ENCODE data around the gene KRTAP10-2.
"Not testable (repeated sequence)": the region's sequence is repeated elsewhere in the genome, so short reads cannot be mapped to it uniquely, and the experiment has no call there.

The KRTAP10-2 gene

DNA sequence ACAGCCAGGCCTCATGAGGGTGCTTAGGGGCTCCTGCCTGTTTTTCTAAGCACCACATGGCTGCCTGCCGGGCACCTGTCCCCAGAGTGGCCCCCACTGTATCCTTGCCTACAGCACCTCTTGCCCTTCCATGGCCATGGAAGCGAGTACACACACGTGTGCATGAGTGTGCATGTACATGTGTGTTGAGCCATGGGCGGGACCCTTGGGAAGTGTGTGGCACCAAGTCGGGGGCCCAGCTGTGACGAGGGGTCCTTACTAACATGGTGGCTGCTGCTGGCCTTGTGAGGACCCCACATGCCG, 37.1 kb downstream of the KRTAP10-2 start:
- DNase-seq (ENCODE audit: low spot score): no peak

DNA sequence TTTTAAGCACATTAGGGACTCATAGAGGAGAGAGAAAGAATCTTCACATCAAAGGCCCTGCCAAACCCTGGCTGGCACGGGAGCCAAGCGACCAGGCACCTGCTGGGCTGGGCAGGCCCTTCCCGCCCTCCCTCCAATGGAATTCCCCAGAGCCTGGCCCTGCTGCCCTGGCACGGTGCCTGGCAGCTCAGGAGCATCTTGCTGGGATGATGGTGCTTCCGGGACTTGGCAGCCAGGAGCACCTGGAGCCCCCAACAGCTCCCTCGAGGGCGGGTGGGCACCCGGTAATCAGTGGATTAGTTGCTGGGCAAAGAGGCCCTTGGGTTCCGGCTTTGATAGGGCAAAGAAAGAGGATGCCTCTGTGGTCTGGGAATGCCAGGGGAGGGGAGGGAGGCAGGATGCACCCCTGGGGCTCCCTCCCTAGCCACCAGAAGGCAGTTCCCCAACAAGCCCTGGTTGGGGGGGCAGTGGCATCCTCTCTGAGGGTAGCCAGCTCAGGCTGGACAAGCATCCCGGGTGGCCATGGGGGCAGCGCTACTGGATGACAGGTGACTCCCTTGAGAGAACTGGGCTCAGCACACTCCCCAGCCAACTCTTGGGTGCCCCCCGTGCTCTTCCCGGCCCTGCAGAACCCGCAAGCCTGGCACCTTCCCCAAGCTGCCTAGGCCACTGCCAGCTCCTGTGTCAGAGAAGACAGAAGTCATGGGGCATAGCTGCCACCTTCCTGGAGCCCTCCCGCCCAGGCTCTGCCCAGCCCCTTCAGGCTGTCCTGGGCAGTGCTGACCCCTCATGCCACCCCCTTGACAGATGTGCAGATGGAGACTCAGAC, 37.7 kb downstream of the KRTAP10-2 start:
- no peak for DNase-seq (ENCODE audit: low spot score)

GRCh38 chr21:44512496-44513388, 38.6 kb downstream of the KRTAP10-2 start:
- no peak for DNase-seq (ENCODE audit: low spot score)

DNA sequence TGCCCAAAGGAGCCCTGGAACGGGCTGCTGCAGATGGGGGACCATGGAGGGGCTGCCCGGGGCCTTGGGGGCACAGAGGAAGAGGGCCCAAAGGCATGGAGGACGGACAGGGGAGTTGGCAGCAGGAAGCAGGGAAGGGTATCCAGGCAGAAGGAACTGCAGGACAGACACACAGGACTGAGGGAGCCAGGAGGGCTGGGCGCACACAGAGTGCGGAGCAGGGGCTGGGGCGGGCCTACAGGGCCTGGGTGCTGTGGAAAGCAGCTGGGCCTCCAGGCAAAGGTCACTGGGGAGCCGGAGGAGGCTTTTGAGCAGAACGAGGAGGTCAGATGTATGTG, 39.4 kb downstream of the KRTAP10-2 start:
- DNase-seq (ENCODE audit: low spot score): no peak

DNA sequence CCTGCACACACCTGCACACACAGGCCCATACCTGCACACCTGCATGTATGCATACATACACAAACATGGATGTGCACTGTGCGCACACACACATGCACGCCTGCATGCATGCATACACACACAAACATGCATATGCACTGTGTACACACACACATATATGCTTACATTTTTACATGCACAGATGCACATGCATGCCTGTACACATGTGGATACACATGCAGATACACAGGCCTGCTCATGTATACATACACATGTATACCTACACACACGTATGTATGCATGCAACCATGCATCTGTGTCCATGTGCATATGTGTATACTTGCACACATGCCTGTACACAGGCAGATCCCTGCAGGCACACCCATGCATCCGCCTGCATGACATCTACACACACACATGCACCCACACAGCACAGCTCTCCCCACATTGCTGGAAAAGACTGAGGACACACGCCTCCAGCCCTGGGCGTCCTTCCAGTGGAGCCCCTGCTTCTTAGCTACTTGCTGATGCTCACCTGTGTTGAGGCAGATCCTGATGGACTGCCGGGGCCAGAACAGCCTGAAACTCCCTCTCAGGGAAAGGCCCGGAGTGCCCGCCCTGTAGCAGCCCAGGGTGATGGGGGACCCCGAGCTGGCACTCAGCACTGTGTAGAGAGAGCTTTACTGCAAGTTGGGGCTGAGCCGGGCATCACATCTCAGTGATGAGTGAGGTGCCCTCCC, 39.9 kb downstream of the KRTAP10-2 start:
- DNase-seq (ENCODE audit: low spot score): no peak

DNA sequence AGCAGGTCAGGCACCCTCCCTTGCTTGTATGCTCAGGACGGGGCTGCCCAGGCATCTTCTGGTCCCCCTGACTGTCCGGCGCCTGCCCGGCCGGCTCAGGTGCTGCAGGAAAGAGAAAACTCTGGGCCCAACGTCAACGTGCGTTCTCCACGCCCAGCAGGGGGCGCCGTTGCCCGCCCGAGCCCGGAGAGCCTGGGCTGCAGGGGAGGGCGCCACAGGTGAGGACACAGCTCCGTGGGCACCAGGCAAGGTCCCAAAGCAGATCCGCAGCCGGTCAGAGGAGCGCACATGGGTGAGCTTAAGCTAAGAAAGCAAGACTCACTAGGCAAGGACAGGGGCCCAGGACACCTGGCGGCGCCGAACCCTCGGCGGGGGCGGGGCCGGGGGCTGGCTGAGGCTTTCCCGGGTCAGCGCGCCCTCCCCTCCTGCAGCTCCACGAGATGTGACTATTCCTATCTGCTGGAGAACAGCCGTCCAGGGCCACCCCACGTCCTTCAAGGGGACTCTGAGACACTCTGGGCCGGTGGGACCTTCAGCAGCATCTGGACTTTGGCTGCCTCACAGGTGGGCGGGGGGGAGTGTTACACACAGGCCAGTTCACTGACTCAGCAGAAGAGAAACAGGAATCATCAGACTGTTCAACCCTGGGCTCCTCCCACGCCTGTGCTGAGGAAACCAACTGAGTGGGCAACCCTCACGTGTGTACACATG, 40.6 kb downstream of the KRTAP10-2 start:
- DNase-seq (ENCODE audit: low spot score): peak; percentile 59

GRCh38 chr21:44510109-44510507, 41.2 kb downstream of the KRTAP10-2 start:
- DNase-seq (ENCODE audit: low spot score): no peak

- no peak for DNase-seq (ENCODE audit: low spot score)
Measured at GRCh38 chr21:44509539-44509938, 41.8 kb downstream of the KRTAP10-2 start.

DNA sequence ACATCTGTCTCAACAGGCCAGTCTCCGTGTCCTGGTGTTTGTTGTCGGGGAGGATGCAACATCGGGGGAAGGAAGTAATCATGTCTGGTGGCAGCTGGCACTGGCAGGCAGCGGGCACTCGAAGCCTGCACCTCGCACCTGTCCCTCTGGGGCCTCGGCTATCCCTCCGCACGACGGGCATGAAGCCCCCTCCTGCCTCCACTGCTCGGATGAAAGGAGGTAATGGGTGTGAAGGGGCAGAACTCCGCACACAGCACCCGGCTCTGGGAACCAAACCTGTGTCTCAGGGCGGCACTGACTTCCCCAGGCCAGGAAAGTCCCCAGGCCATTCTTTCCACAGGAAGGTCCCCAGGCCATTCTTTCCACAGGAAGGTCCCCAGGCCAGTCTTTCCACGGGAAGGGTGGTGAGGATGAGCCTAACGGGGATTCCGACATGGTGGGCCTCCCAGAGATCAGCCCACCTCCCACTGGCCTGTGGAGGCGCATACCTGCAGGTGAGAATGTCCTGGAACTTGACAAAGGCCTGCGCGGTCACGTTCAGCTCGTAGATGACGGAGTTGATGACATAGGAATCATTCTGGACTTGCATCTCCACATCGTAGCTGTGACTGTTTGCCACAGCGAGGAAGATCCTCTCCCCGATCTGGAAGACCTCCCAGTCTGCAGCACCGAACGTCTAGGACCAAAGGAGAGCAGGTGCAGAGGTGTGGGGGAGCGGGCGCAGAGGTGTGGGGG, 42.4 kb downstream of the KRTAP10-2 start:
- no peak for DNase-seq (ENCODE audit: low spot score)

- DNase-seq (ENCODE audit: low spot score): no peak
Measured at GRCh38 chr21:44508426-44508710, 42.9 kb downstream of the KRTAP10-2 start.

- DNase-seq (ENCODE audit: low spot score): no peak
Measured at GRCh38 chr21:44507673-44508425, 43.5 kb downstream of the KRTAP10-2 start.

- DNase-seq (ENCODE audit: low spot score): no peak
Measured at GRCh38 chr21:44506279-44507255, 44.7 kb downstream of the KRTAP10-2 start.

GRCh38 chr21:44505673-44506278, 45.5 kb downstream of the KRTAP10-2 start:
- no peak for DNase-seq (ENCODE audit: low spot score)

DNA sequence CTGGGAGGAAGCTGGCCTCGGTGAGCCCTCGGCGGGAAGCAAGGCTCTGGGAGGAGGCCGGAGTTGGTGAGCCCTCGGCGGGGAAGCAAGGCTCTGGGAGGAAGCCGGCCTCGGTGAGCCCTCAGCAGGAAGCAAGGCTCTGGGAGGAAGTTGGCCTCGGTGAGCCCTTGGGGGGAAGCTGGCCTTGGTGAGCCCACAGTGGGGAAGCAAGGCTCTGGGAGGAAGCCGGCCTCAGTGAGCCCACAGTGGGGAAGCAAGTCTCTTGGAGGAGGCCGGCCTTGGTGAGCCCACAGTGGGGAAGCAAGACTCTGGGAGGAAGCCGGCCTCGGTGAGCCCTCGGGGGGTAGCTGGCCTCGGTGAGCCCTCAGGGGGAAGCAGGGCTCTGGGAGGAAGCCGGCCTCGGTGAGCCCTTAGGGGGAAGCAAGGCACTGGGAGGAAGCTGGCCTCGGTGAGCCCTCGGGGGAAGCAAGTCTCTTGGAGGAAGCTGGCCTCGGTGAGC, 47.4 kb downstream of the KRTAP10-2 start:
- DNase-seq (ENCODE audit: low spot score): no peak

DNA sequence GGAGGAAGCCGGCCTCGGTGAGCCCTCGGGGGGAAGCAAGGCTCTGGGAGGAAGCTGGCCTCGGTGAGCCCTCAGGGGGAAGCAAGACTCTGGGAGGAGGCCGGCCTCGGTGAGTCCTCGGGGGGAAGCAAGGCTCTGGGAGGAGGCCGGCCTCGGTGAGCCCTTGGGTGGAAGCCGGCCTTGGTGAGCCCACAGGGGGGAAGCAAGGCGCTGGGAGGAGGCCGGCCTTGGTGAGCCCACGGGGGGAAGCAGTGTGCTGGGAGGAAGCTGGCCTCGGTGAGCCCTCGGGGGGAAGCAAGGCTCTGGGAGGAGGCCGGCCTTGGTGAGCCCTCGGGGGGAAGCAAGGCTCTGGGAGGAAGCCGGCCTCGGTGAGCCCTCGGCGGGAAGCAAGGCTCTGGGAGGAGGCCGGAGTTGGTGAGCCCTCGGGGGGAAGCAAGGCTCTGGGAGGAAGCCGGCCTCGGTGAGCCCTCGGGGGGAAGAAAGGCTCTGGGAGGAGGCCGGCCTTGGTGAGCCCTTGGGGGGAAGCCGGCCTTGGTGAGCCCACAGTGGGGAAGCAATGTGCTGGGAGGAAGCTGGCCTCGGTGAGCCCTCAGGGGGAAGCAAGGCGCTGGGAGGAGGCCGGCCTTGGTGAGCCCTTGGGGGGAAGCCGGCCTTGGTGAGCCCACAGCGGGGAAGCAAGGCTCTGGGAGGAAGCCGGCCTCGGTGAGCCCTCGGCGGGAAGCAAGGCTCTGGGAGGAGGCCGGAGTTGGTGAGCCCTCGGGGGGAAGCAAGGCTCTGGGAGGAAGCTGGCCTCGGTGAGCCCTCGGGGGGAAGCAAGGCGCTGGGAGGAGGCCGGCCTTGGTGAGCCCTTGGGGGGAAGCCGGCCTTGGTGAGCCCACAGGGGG, 48.1 kb downstream of the KRTAP10-2 start:
- DNase-seq (ENCODE audit: low spot score): not testable (repeated sequence)

GRCh38 chr21:44502171-44502958, 48.9 kb downstream of the KRTAP10-2 start:
- DNase-seq (ENCODE audit: low spot score): no peak
